ENCODE results near the gene ACCSL. TPM values are rescaled to one million over a fixed set of nuclear protein-coding genes. Genes with fewer than 3 reads are reported as not detected.

ACCSL gene
- total RNA-seq, 2 donors from 2014 or later, result not detected

DNA sequence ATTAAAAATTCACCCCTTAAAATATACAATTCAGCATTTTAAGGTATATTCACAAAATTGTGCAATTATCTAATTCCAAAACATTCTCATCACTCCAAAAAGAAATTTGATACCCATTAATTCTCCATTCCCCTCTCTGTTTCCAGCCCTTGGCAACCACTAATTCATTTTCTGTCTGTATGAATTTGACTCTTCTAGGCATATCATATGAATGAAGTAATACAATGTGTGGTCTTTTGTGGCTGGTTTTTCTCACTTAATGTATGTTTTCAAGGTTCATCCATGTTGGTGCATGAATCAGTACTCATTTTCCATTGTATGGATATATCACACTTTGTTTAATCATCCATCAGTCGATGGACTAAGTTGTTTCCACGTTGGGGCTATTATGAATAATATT lies 29.0 kb upstream of the ACCSL start:
- no peaks in the 10 kb centered on the region for H3K9me3 ChIP-seq
- H3K4me1 ChIP-seq (ENCODE audit: control insufficient read depth in 1 of 2, low read depth in 2 of 2), result peaks cover 33 to 48% of the 10 kb centered on the region in 2 donors
- H3K4me3 ChIP-seq, result no peak overlapping the region
- H3K27me3 ChIP-seq (replicated peaks; ENCODE audit: insufficient read depth), result no peaks in the 10 kb centered on the region
- TF ChIP-seq CTCF (IDR thresholded peaks at IDR 0.05), result no peak
- H3K27ac ChIP-seq, result peak overlapping the region in 1 of 2 donors; percentile 96
- H3K36me3 ChIP-seq, result no peaks in the 10 kb centered on the region
- no peak for ATAC-seq (ENCODE audit: insufficient number of reproducible peaks, low FRiP score, low read depth)
- DNase-seq (ENCODE audit: low spot score), result no peak

DNA sequence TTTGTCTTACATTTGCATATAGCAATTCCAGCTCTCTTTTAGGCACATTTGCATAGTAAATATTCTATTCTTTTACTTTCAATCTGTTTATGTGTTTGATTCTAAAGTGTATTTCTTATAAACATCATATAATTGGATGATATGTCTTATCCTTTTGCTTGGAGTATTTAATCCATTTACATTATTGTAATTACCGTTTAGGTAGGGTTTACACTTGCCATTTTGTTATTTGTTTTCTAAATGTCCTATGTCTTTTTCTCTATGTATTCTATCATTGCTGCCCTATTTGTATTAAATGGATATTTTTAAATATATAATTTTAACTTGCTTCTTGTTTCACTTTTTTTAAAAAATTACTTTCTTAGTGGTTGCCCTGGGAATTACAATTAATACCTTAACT lies 22.8 kb upstream of the ACCSL start:
- Histone ChIP-seq H3K27me3 (replicated peaks; ENCODE audit: insufficient read depth) (no peaks in the 10 kb centered on the region), H3K27ac (no peak overlapping the region), H3K4me1 (ENCODE audit: control insufficient read depth in 1 of 2, low read depth in 2 of 2) (peaks cover 7 to 14% of the 10 kb centered on the region in 2 donors), H3K9me3 (peaks cover 9% of the 10 kb centered on the region), H3K36me3 (no peaks in the 10 kb centered on the region), H3K4me3 (no peak overlapping the region)
- ATAC-seq (ENCODE audit: insufficient number of reproducible peaks, low FRiP score, low read depth), result no peak
- TF ChIP-seq CTCF (IDR thresholded peaks at IDR 0.05), result no peak
- no peak for DNase-seq (ENCODE audit: low spot score)

DNA sequence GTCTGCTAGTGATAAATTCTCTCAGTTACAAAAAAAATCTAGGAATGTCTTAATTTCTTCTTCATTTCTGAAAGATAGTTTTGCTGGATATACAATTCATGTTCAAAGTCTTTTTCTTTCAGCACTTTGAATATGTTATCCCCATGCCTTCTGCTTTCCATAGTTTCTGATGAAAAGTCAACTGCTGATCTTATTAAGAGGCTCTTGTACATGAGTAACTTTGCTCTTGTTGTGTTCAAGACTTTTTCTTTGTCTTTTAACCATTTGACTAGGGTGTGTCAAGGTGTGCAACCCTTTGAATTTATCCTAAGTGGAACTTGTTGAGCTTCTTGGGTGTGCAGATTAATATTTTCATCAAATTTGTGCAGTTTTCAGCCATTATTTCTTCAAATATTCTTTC lies 22.1 kb upstream of the ACCSL start:
- ATAC-seq (ENCODE audit: insufficient number of reproducible peaks, low FRiP score, low read depth) (no peak), DNase-seq (ENCODE audit: low spot score) (no peak)
- H3K9me3 ChIP-seq, result peaks cover 9% of the 10 kb centered on the region
- H3K4me1 ChIP-seq (ENCODE audit: control insufficient read depth in 1 of 2, low read depth in 2 of 2), result peaks cover 7 to 19% of the 10 kb centered on the region in 2 donors
- no peaks in the 10 kb centered on the region for H3K36me3 ChIP-seq
- no peak overlapping the region for H3K27ac ChIP-seq
- H3K27me3 ChIP-seq (replicated peaks; ENCODE audit: insufficient read depth), result no peaks in the 10 kb centered on the region
- no peak overlapping the region for H3K4me3 ChIP-seq
- TF ChIP-seq CTCF (IDR thresholded peaks at IDR 0.05), result no peak

DNA sequence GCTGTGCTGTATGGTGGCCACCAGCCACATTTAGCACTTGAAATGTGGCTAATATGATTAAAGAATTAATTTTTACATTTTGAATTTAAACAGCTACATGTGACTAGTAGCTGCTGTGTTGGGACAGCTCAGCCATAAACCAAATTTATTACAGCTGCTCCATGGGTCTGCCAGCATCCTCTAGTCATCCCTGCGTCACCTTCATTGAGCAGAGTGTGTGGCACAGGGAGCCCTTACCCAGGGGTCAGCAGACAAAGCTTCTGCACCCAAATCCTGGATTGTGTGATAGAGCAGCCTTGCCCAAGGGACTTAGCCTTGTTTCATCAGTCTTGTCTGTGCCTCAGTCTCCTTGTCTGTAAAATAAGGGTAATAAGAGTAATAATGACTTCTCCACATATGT lies 19.4 kb upstream of the ACCSL start:
- no peaks in the 10 kb centered on the region for H3K27me3 ChIP-seq (replicated peaks; ENCODE audit: insufficient read depth)
- no peak for DNase-seq (ENCODE audit: low spot score)
- H3K4me1 ChIP-seq (ENCODE audit: control insufficient read depth in 1 of 2, low read depth in 2 of 2), result peaks cover 30 to 46% of the 10 kb centered on the region in 2 donors
- H3K36me3 ChIP-seq, result no peaks in the 10 kb centered on the region
- TF ChIP-seq CTCF (IDR thresholded peaks at IDR 0.05), result no peak
- no peak for ATAC-seq (ENCODE audit: insufficient number of reproducible peaks, low FRiP score, low read depth)
- peak overlapping the region in 1 of 2 donors; percentile 52 for H3K27ac ChIP-seq
- H3K9me3 ChIP-seq, result peaks cover 9% of the 10 kb centered on the region
- H3K4me3 ChIP-seq, result no peak overlapping the region

- peaks cover 9% of the 10 kb centered on the region for H3K9me3 ChIP-seq
- ATAC-seq (ENCODE audit: insufficient number of reproducible peaks, low FRiP score, low read depth) (no peak), DNase-seq (ENCODE audit: low spot score) (no peak)
- H3K36me3 ChIP-seq, result no peaks in the 10 kb centered on the region
- no peak overlapping the region for H3K4me3 ChIP-seq
- H3K4me1 ChIP-seq (ENCODE audit: control insufficient read depth in 1 of 2, low read depth in 2 of 2), result peaks cover 30 to 49% of the 10 kb centered on the region in 2 donors
- no peaks in the 10 kb centered on the region for H3K27me3 ChIP-seq (replicated peaks; ENCODE audit: insufficient read depth)
- TF ChIP-seq CTCF (IDR thresholded peaks at IDR 0.05), result no peak
- peak overlapping the region; percentile 40 to 52 for H3K27ac ChIP-seq
These were observed 18.8 kb upstream of the ACCSL start for GRCh38 chr11:44028816-44029506.
